ENCODE measurements around the gene DPM2.

DNA sequence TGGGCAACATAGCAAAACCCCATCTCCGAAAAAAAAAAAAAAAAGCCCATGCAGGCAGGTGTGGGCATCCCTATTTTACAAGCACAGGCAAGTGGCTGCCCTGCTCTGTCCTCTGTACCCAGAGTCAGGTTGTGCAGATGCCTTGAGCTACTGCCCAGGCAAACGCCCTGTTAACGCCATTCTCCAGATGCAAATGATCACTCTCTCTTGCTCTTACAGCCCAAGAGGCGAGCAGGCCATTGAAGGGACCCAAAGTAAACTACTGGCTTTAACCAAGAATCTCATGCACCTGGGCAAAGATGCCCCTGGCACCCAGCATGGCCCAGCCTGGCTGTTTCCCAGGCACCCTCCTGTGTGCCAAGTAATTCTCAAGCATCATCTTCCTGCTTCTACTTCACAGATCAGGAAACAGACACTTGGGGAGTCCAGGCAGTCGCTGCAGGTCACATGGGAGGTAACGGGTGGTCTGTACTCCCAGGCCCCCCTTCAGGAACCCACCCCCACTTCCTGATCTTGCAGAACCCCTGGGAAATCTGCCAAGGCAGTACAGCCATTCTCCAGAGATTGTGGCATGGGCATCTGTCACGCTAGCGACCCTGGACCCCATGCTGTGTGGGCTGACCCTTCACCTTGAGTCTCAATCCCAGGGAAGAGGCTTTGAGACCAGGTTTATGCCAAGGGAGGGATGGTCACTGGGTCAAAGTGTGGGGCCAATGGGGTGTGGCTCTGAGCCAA is 28.9 kb upstream of the DPM2 start:
- TF ChIP-seq, protein P1, sequence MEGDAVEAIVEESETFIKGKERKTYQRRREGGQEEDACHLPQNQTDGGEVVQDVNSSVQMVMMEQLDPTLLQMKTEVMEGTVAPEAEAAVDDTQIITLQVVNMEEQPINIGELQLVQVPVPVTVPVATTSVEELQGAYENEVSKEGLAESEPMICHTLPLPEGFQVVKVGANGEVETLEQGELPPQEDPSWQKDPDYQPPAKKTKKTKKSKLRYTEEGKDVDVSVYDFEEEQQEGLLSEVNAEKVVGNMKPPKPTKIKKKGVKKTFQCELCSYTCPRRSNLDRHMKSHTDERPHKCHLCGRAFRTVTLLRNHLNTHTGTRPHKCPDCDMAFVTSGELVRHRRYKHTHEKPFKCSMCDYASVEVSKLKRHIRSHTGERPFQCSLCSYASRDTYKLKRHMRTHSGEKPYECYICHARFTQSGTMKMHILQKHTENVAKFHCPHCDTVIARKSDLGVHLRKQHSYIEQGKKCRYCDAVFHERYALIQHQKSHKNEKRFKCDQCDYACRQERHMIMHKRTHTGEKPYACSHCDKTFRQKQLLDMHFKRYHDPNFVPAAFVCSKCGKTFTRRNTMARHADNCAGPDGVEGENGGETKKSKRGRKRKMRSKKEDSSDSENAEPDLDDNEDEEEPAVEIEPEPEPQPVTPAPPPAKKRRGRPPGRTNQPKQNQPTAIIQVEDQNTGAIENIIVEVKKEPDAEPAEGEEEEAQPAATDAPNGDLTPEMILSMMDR (IDR thresholded peaks at IDR 0.05; ENCODE audit: borderline replicate concordance, extremely low read depth, low read length, poor library complexity, severe bottlenecking), result no peak
- no peak for TF ChIP-seq EZH2 (IDR thresholded peaks at IDR 0.05; ENCODE audit: borderline replicate concordance, low read depth, low read length, severe bottlenecking)

Measured in DND-41 (cell line).